ENCODE data around the gene SELENON.

The SELENON gene

GRCh38 chr1:25820247-25821111, 20.5 kb downstream of the SELENON start:
- DNase-seq (ENCODE audit: low read depth) = peak; percentile 48
- H3K4me3 ChIP-seq (ENCODE audit: low read depth, low read length) = peak overlapping the region; percentile 83
- TF ChIP-seq CTCF (IDR thresholded peaks at IDR 0.05; ENCODE audit: low read depth, low read length, missing control alignments) = no peak

GRCh38 chr1:25821112-25821476, 21.1 kb downstream of the SELENON start:
- TF ChIP-seq CTCF (IDR thresholded peaks at IDR 0.05; ENCODE audit: low read depth, low read length, missing control alignments) = no peak
- DNase-seq (ENCODE audit: low read depth) = no peak
- H3K4me3 ChIP-seq (ENCODE audit: low read depth, low read length) = peak overlapping the region; percentile 83

GRCh38 chr1:25821630-25822091, 21.7 kb downstream of the SELENON start:
- no peak for TF ChIP-seq CTCF (IDR thresholded peaks at IDR 0.05; ENCODE audit: low read depth, low read length, missing control alignments)
- no peak for DNase-seq (ENCODE audit: low read depth)
- H3K4me3 ChIP-seq (ENCODE audit: low read depth, low read length) = peak overlapping the region; percentile 83

GRCh38 chr1:25825605-25826004, 25.6 kb downstream of the SELENON start:
- no peak overlapping the region for H3K4me3 ChIP-seq (ENCODE audit: low read depth, low read length)
- TF ChIP-seq CTCF (IDR thresholded peaks at IDR 0.05; ENCODE audit: low read depth, low read length, missing control alignments) = no peak
- no peak for DNase-seq (ENCODE audit: low read depth)

- no peak for TF ChIP-seq CTCF (IDR thresholded peaks at IDR 0.05; ENCODE audit: low read depth, low read length, missing control alignments)
- DNase-seq (ENCODE audit: low read depth) = no peak
- no peak overlapping the region for H3K4me3 ChIP-seq (ENCODE audit: low read depth, low read length)
These were observed 26.6 kb downstream of the SELENON start for GRCh38 chr1:25826571-25826970.

GRCh38 chr1:25828491-25828890, 28.5 kb downstream of the SELENON start:
- DNase-seq (ENCODE audit: low read depth) = no peak
- TF ChIP-seq CTCF (IDR thresholded peaks at IDR 0.05; ENCODE audit: low read depth, low read length, missing control alignments) = no peak
- no peak overlapping the region for H3K4me3 ChIP-seq (ENCODE audit: low read depth, low read length)

- no peak for DNase-seq (ENCODE audit: low read depth)
These were observed 29.1 kb downstream of the SELENON start for GRCh38 chr1:25829046-25829445.

More at GRCh38 chr1:25829046-25829445, 29.1 kb downstream of the SELENON start:
- no peak overlapping the region for H3K4me3 ChIP-seq (ENCODE audit: low read depth, low read length)
- TF ChIP-seq CTCF (IDR thresholded peaks at IDR 0.05; ENCODE audit: low read depth, low read length, missing control alignments) = no peak
